Measurements from ENCODE around the gene GCNT1.
"Not testable (repeated sequence)": the region's sequence is repeated elsewhere in the genome, so short reads cannot be mapped to it uniquely, and the experiment has no call there.

GCNT1 gene

DNA sequence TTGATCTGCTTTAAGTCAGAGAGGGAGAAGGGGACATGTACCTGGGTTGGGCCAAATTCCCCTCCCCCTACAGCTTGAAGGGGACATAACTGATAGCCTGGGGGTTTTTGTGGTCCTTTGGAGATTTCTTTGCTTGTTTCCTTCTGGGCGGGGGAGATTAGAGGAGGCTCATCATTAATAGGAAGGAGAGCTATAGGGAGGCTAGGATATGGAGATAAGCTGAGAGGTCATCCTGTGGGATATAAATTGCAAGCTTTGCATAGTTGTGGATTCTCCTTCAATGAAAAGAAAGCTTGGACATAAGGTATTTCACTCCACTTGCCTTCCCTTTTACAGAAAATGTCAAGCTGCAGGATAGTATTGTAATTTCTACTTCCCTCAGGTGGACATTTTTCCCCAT, 34.5 kb downstream of the GCNT1 start:
- DNase-seq: not testable (repeated sequence)

DNA sequence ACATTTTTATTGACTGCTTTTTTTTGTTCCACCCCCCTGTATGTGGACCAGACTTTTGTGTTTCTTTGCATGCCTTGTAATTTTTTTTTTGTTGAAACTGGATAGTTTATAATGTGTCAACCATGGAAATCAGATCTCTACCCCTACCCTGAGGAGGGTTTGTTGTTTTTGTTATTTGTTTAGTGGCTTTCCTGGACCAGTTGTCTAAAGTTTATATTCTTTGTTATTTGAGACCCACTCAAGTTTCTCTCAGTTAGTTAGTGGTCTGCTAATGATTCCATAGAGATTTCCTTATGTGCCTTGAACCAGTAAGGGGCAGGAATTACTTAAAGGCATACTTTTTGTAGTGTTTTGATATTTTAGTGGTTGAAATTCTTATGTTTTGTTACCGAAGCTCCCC, 41.1 kb downstream of the GCNT1 start:
- no peak for DNase-seq

DNA sequence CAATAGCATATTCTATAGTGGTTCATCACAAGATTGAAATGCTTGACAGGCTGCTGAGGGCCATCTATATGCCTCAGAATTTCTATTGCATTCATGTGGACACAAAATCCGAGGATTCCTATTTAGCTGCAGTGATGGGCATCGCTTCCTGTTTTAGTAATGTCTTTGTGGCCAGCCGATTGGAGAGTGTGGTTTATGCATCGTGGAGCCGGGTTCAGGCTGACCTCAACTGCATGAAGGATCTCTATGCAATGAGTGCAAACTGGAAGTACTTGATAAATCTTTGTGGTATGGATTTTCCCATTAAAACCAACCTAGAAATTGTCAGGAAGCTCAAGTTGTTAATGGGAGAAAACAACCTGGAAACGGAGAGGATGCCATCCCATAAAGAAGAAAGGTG, 43.8 kb downstream of the GCNT1 start:
- DNase-seq: no peak

DNA sequence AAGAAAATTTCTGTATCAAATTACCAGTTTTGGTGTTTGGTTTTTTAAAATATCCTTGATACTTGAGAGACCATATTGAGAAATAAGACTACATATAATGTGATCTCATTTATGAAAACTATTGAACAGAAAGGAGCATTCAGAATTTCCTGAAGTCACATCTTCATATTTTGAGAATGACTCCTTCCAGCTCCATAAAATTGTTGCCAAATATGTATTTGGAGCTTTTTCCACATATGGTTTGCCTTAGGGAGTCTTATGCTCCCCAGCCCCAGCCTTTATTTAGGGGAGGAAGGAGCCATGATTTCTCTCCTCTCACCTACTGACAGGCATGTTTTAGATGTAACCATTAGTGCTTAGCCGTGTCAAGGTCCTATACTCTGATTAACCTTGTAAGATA, 51.1 kb downstream of the GCNT1 start:
- no peak for DNase-seq

- no peak for DNase-seq
These were observed 51.5 kb downstream of the GCNT1 start for GRCh38 chr9:76510446-76510845.

- no peak for DNase-seq
These were observed 53.8 kb downstream of the GCNT1 start for GRCh38 chr9:76512826-76513225.

- DNase-seq: no peak
These were observed 57.4 kb downstream of the GCNT1 start for GRCh38 chr9:76516350-76516749.

DNA sequence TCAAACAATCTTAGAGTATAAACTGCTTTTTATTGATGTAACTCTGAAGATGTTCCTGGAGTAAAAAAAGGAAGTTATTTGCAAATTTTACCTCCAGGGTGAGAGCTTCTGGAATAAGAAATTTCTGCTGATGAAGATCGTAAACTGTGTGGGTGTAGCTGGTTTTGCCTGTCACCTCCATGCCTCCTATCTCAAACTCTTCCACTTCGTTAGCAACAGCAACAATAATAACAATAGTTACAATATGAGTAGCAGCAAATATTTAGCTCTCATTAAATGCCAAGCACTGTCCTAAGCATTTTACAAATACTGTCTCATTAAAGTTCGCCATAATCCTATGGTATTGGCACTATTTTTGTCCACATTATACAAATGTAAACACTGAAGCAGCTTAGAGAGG, 57.9 kb downstream of the GCNT1 start:
- no peak for DNase-seq

- DNase-seq: no peak
These were observed 60.3 kb downstream of the GCNT1 start for GRCh38 chr9:76519075-76519835.

- no peak for DNase-seq
These were observed 62.3 kb downstream of the GCNT1 start for GRCh38 chr9:76521244-76521681.

- no peak for DNase-seq
These were observed 62.9 kb downstream of the GCNT1 start for GRCh38 chr9:76521906-76522305.

DNA sequence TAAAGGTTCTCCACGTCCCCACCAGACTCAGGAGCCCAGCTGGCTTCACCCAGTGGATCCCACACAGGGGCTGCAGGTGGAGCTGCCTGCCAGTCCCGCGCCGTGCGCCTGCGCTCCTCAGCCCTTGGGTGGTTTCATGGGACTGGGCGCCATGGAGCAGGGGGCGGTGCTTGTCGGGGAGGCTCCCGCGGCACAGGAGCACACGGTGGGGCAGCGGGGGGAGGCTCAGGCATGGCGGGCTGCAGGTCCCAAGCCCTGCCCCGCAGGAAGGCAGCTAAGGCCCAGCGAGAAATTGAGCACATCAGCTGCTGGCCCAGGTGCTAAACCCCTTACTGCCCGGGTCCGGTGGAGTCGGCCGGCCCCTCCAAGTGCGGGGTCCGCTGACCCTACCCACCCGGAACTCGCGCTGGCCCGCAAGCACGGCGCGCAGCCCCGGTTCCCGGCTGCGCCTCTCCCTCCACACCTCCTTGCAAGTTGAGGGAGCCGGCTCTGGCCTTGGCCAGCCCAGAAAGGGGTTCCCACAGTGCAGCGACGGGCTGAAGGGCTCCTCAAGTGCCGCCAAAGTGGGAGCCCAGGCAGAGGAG, 64.7 kb downstream of the GCNT1 start:
- DNase-seq: not testable (repeated sequence)

GRCh38 chr9:76525196-76525595, 66.2 kb downstream of the GCNT1 start:
- no peak for DNase-seq

DNA sequence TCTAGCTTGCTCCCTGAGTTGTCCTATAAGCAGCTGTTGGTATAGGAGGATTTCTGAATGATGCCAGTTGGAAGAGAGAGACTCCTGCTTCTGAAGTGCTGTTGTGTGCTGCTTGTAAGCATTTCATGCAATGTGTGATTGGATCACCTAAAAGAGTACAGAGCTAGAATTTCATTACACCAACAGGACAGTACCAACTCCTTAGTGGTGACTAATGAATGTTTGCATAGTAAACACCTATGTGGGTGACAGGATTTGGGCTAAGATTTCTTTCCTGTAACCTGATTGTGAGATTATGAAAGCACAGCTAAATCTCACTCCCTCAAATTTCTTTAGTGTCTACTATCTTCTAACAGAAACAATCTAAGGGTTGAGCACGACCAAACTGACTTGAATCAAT, 67.0 kb downstream of the GCNT1 start:
- DNase-seq: no peak

DNA sequence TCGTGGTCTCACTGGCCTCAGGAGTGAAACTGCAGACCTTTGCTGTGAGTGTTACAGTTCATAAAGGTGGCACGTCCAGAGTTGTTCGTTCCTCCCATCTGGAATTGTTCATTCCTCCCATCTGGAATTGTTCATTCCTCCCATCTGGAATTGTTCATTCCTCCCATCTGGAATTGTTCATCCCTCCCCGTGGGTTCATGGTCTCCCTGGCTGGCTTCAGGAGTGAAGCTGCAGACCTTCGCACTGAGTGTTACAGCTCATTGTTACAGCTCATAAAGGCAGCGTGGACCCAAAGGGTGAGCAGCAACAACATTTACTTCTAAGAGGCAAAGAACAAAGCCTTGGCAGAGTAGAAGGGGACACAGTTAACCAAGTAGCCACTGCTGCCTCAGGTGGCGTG, 69.1 kb downstream of the GCNT1 start:
- no peak for DNase-seq

DNA sequence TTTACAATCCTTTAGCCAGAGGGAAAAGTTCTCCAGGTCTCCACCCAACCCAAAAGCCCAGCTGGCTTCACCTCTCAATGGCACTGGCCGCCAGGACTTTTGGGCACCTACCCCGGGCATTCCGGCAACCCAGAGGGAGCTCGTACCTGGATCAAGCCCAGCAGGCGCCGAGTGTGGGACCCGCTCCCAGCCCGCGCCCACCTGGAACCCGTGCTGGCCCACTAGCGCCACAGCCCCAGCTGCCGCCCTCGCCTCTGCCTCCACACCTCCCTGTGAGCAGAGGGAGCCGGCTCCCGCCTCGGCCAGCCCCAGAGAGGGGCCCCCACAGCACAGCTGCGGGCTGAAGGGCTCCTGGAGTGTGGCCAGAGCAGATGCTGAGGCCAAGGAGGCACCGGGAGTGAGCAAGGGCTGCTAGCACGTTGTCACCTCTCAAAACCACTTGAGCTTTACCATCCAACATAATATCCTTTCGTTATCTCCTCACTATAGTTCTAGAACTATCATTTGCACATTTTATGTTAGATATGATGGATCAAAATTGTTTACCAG, 69.7 kb downstream of the GCNT1 start:
- DNase-seq: no peak

DNA sequence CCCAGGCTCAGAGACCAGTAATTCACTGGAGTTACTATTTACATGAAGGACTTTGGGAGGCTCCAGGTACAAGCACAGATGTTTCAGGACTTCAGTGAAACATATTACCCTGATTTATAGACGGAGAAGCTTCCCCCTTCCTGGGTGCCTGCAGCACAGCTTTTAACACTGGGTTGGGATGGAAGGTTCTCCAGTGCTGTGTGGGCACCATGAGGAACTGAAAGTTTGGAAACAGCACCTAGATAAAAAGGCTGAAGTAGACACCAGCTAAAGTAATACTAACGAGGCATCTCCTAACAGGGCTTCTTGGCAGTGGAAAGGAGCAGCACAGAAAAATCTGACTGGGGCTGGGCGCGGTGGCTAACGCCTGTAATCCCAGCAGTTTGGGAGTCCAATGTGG, 70.7 kb downstream of the GCNT1 start:
- no peak for DNase-seq

GRCh38 chr9:76530458-76531110, 71.6 kb downstream of the GCNT1 start:
- DNase-seq: no peak

DNA sequence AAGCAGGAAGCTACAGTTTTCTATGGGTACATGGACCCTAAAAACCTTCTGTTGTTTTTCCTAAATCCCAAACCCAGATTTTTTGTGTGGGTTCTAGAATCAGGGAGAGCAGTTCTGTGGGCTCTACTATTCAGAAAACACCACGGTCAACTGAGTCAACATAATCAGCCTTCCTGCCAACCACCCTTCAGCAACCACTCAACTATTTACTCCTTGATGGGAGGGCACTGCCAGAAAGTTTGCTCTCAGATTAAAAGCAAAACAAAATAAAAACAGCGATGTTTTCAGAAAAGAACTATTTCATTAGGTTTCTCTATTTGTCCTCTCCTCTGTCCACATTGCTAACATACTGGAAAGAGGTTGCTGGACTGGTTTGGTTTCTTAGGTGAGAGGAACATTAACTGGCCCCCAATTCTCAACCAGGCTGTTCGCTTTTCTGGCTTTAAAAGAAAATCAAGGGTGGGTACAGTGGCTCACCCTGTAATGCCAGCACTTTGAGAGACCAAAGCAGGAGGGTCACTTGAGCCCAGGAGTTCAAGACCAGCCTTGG, 72.3 kb downstream of the GCNT1 start:
- DNase-seq: no peak

DNA sequence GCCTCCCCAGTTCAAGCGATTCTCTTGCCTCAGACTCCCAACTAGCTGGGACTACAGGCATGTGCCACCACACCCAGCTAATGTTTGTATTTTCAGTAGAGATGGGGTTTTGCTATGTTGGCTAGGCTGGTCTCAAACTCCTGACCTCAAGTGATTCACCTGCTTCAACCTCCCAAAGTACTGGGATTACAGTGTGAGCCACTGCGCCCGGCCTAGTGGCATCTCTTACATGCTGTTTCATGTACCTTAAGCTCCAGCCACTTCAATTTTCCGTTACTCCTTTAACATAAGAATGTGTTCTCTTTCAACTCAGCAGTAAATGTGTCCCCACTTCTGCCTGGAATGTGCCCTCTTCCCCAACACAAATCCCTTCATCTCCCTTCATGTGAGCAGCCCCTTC, 73.9 kb downstream of the GCNT1 start:
- DNase-seq: not testable (repeated sequence)

DNA sequence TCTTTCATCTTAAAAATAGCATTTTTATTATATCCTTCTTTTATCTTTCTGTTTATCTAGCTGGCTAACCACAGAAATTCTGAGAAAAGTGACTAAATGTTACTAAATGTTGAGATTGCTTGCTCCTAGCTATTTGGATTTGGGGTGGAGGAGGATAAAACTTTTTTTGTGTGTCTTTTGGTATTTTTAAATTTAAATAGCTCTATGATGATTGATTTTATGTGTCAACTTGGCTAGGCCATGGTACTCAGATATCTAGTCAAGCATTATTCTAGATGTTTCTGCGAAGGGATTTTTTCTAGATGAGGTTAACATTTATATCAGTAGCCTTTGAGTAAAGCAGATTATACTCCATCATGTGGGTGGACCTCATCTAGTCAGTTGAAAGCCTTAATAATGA, 75.0 kb downstream of the GCNT1 start:
- no peak for DNase-seq

- no peak for DNase-seq
These were observed 78.2 kb downstream of the GCNT1 start for GRCh38 chr9:76537150-76537646.

DNA sequence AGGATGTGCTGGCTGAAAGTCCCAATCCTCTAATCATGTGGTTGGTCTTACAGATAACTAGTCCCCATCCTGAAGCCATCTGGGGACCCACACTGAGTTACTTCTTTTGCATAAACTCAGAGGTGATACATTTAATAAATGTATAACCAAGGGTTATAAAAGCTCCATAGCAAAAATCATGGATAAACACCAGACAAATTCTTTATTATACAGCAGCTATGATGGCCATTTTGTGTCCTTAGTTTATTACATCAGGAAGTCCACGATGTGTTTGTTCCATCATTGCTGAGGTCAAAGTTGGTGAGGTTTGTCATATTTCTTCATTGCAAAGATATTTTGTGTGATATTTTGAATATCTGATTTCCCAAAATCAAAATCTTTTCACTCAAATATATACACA, 80.2 kb downstream of the GCNT1 start:
- no peak for DNase-seq

GRCh38 chr9:76542360-76542759, 83.4 kb downstream of the GCNT1 start:
- peak in 1 of 2 experiments; percentile 8 for DNase-seq

Measured in SW 1271 (cell line).